ENCODE measurements around the gene XRCC5.

Gene XRCC5

GRCh38 chr2:216119146-216119545 lies 10.0 kb downstream of the XRCC5 start:
- no peak overlapping the region for H3K27ac ChIP-seq
- no peak for TF ChIP-seq CTCF (IDR thresholded peaks at IDR 0.05)
- no peak for TF ChIP-seq ZFX (IDR thresholded peaks at IDR 0.05; ENCODE audit: borderline replicate concordance)

GRCh38 chr2:216119986-216120385 lies 10.8 kb downstream of the XRCC5 start:
- no peak for TF ChIP-seq ZFX (IDR thresholded peaks at IDR 0.05; ENCODE audit: borderline replicate concordance)
- no peak for TF ChIP-seq CTCF (IDR thresholded peaks at IDR 0.05)
- H3K27ac ChIP-seq: no peak overlapping the region

- no peak overlapping the region; the same call in 1 of the 2 replicates for H3K27ac ChIP-seq
- TF ChIP-seq ZFX (IDR thresholded peaks at IDR 0.05; ENCODE audit: borderline replicate concordance): no peak
- no peak for TF ChIP-seq CTCF (IDR thresholded peaks at IDR 0.05)
Measured at GRCh38 chr2:216121255-216121654, 12.1 kb downstream of the XRCC5 start.

GRCh38 chr2:216126943-216127342 lies 17.8 kb downstream of the XRCC5 start:
- TF ChIP-seq CTCF (IDR thresholded peaks at IDR 0.05) (no peak), ZFX (IDR thresholded peaks at IDR 0.05; ENCODE audit: borderline replicate concordance) (no peak)
- no peak overlapping the region for H3K27ac ChIP-seq

GRCh38 chr2:216130346-216130971 lies 21.3 kb downstream of the XRCC5 start:
- no peak overlapping the region for H3K27ac ChIP-seq
- TF ChIP-seq CTCF (IDR thresholded peaks at IDR 0.05) (no peak), ZFX (IDR thresholded peaks at IDR 0.05; ENCODE audit: borderline replicate concordance) (no peak)

GRCh38 chr2:216131175-216131926 lies 22.2 kb downstream of the XRCC5 start:
- H3K27ac ChIP-seq: no peak overlapping the region
- TF ChIP-seq ZFX (IDR thresholded peaks at IDR 0.05; ENCODE audit: borderline replicate concordance) (no peak), CTCF (IDR thresholded peaks at IDR 0.05) (no peak)

GRCh38 chr2:216132585-216132984 lies 23.4 kb downstream of the XRCC5 start:
- no peak for TF ChIP-seq CTCF (IDR thresholded peaks at IDR 0.05)
- no peak for TF ChIP-seq ZFX (IDR thresholded peaks at IDR 0.05; ENCODE audit: borderline replicate concordance)
- H3K27ac ChIP-seq: peak overlapping the region; percentile 12; the same call in 1 of the 2 replicates
